PC-9 (cell line): ENCODE measurements around the gene CYP17A1. TPM values are rescaled to one million over a fixed set of nuclear protein-coding genes. Genes with fewer than 3 reads are reported as not detected.

Experiments
- BruUV-seq: library from RNA; stranded (reverse); fragments of 400-500 nt; replicated peaks from 2 replicates; lab custom pipeline; 2021; lab: Mats Ljungman, UMichigan
- CTCF ChIA-PET: fragments of 300-600 bp; sonication (Branson Sonifier 250); formaldehyde crosslinking; loops from one replicate; lab custom pipeline; 2022; ENCODE audit warnings: antibody characterized with exemption; lab: Charles Lee
- POLR2A ChIA-PET: fragments of 300-600 bp; sonication (Branson Sonifier 250); formaldehyde crosslinking; loops from one replicate; lab custom pipeline; 2022; ENCODE audit warnings: antibody characterized with exemption; ENCODE audit not compliant: unreplicated experiment; lab: Charles Lee
- DNase-seq, 2 experiments: peaks; one replicate each; pipeline versions ENCODE4 v3.0.0 to v3.0.0-alpha.2; 2015 to 2022; ENCODE audit warnings: mixed read lengths in 1 of 2
- H2AFZ ChIP-seq: fragments of 200-600 bp; sonication (generic); 2 replicates; pipeline ENCODE4 v1.8.1; 2017; ENCODE audit warnings: antibody characterized with exemption
- H3F3A ChIP-seq: fragments of 200-600 bp; sonication (generic); 2 replicates; pipeline ENCODE4 v1.8.1; 2017; ENCODE audit warnings: antibody characterized with exemption, mild to moderate bottlenecking, low read depth; ENCODE audit not compliant: insufficient read depth
- H3K27ac ChIP-seq: fragments of 200-600 bp; sonication (generic); 2 replicates; pipeline ENCODE4 v1.6.1; 2016; ENCODE audit warnings: mixed run types
- H3K27me3 ChIP-seq: fragments of 200-600 bp; sonication (generic); 2 replicates; pipeline ENCODE4 v1.6.1; 2016; ENCODE audit warnings: low read depth, mixed run types; ENCODE audit not compliant: insufficient read depth
- H3K36me3 ChIP-seq: fragments of 200-600 bp; sonication (generic); 2 replicates; pipeline ENCODE4 v1.6.1; 2016; ENCODE audit warnings: low read depth, mixed run types
- H3K4me1 ChIP-seq: fragments of 200-600 bp; sonication (generic); replicated peaks from 2 replicates; pipeline ENCODE4 v1.6.1; 2016; ENCODE audit warnings: mixed run types; ENCODE audit not compliant: insufficient read depth
- H3K4me2 ChIP-seq: fragments of 200-600 bp; sonication (generic); 2 replicates; pipeline ENCODE4 v1.6.1; 2017; ENCODE audit warnings: mixed run types
- H3K4me3 ChIP-seq: fragments of 200-600 bp; sonication (generic); 2 replicates; pipeline ENCODE4 v1.6.1; 2016; ENCODE audit warnings: mixed run types
- H3K79me2 ChIP-seq: fragments of 200-600 bp; sonication (generic); 2 replicates; pipeline ENCODE4 v1.6.1; 2017; ENCODE audit warnings: low read depth, mixed run types
- H3K9me2 ChIP-seq: fragments of 200-600 bp; sonication (generic); 2 replicates; pipeline ENCODE4 v1.8.1; 2017; ENCODE audit warnings: mild to moderate bottlenecking; ENCODE audit not compliant: insufficient read depth
- H3K9me3 ChIP-seq: fragments of 200-600 bp; sonication (generic); 2 replicates; pipeline ENCODE4 v1.8.1; 2016; ENCODE audit warnings: low read depth; ENCODE audit not compliant: insufficient read depth
- H4K20me1 ChIP-seq: fragments of 200-600 bp; sonication (generic); 2 replicates; pipeline ENCODE4 v1.8.1; 2017; ENCODE audit not compliant: insufficient read depth
- EZH2 ChIP-seq: fragments of 200-600 bp; sonication (generic); IDR thresholded peaks from 2 replicates; pipeline ENCODE4 v1.8.0; 2017; ENCODE audit warnings: antibody characterized with exemption, low read depth
- intact Hi-C: fragments of 100-400 bp; cut with micrococcal nuclease; formaldehyde crosslinking; loops from one replicate; pipeline ENCODE4 v1.10.0; 2022; ENCODE audit not compliant: unreplicated experiment
- total RNA-seq: library from RNA; stranded (reverse); gene quantifications from 2 replicates; pipeline ENCODE4 v1.2.3, GENCODE V29; 2021
- TF ChIP-seq, protein P1 (sequence below): fragments of 200-600 bp; sonication (generic); conservative IDR thresholded peaks from 2 replicates; pipeline ENCODE4 v1.6.1; 2017; ENCODE audit warnings: mixed run types, antibody characterized with exemption, mild to moderate bottlenecking, moderate library complexity

CYP17A1 gene
- total RNA-seq, 1 experiment from 2014 or later = not detected

DNA sequence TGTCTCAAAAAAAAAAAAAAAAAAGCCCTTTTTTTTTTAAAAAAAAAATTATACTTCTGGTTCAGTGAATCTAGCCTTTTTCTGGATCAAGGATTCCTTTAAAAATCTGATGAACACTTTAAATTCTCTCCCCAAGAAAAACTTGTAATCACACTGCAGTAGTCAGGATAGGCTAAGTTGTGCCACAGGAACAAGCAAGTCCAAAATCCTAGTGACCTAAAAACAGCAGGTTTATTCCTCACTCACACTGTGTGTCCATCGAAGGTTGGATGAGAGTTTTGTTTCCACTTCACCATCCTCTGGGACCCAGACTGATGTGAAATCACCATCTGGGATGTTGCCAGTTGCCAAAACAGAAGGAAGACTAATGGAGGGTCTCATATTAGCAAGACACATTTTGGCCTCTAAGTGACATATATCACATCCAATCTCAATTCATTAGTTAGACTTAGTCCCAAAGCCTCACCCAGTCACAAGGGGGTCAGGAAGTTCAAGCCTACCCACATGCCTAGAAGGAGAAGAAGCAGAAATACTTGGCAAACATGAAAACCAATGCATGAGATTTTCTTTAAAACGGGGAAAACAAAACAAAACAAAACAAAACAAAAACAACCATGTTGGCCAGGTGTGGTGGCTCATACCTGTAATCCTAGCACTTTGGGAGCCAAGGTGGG, 32.7 kb downstream of the CYP17A1 start:
- H3K4me2 ChIP-seq = no peak overlapping the region
- no peak for DNase-seq
- H3K4me3 ChIP-seq = no peak overlapping the region
- ChIA-PET CTCF (no interaction called here), POLR2A (no interaction called here)
- BruUV-seq = no TSS peak
- no peaks in the 10 kb centered on the region for H3K9me3 ChIP-seq
- no peaks in the 10 kb centered on the region for H3K9me2 ChIP-seq
- no peak overlapping the region for H3K27ac ChIP-seq
- no peaks in the 10 kb centered on the region for H3K4me1 ChIP-seq
- H3K27me3 ChIP-seq = no peaks in the 10 kb centered on the region
- intact Hi-C loops = no loop called here
- no peaks in the 10 kb centered on the region for H3K36me3 ChIP-seq
- no peak overlapping the region for H2AFZ ChIP-seq
- no peaks in the 10 kb centered on the region for H3K79me2 ChIP-seq
- no peaks in the 10 kb centered on the region for H4K20me1 ChIP-seq
- TF ChIP-seq, protein P1, sequence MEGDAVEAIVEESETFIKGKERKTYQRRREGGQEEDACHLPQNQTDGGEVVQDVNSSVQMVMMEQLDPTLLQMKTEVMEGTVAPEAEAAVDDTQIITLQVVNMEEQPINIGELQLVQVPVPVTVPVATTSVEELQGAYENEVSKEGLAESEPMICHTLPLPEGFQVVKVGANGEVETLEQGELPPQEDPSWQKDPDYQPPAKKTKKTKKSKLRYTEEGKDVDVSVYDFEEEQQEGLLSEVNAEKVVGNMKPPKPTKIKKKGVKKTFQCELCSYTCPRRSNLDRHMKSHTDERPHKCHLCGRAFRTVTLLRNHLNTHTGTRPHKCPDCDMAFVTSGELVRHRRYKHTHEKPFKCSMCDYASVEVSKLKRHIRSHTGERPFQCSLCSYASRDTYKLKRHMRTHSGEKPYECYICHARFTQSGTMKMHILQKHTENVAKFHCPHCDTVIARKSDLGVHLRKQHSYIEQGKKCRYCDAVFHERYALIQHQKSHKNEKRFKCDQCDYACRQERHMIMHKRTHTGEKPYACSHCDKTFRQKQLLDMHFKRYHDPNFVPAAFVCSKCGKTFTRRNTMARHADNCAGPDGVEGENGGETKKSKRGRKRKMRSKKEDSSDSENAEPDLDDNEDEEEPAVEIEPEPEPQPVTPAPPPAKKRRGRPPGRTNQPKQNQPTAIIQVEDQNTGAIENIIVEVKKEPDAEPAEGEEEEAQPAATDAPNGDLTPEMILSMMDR = no peak
- TF ChIP-seq EZH2 = no peak
- no peaks in the 10 kb centered on the region for H3F3A ChIP-seq

DNA sequence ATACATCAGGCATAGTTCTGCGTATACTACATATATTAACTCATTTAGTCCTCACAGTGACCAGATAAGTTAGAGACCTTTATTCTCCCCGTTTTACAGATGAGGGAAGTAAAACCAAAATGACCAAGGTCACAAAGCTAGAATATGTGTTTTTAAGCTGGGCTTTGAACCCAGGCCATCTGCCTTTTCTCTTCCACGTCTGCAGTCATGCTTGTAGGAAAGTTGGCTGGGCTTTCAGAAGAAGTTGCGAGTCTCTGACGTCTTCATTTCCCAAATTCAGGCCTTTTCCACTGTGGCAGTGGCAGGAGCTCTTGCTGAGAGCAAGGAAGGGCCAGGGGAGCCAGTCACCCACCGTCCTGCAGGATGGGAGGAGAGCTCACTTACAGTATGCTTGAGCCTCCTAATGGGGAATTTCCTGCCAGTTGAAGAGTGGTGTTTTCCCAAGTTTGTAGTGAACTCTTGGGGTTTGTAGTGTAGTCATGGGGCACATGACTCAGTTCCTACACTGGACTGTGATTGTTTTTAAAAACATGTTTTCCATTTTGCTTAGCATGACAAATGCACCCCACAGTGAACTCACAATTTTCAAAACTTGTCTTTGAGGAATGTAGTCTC, 34.2 kb downstream of the CYP17A1 start:
- no peak for TF ChIP-seq EZH2
- TF ChIP-seq, protein P1 = no peak
- Histone ChIP-seq H2AFZ (no peak overlapping the region), H3K27ac (no peak overlapping the region), H3K36me3 (no peaks in the 10 kb centered on the region), H3K9me2 (no peaks in the 10 kb centered on the region), H3K79me2 (no peaks in the 10 kb centered on the region), H3F3A (no peaks in the 10 kb centered on the region), H3K4me2 (no peak overlapping the region), H4K20me1 (no peaks in the 10 kb centered on the region), H3K4me3 (no peak overlapping the region), H3K27me3 (no peaks in the 10 kb centered on the region), H3K4me1 (no peaks in the 10 kb centered on the region), H3K9me3 (no peaks in the 10 kb centered on the region)
- BruUV-seq = no TSS peak
- no peak for DNase-seq
- intact Hi-C loops = no loop called here
- ChIA-PET CTCF (no interaction called here), POLR2A (no interaction called here)

DNA sequence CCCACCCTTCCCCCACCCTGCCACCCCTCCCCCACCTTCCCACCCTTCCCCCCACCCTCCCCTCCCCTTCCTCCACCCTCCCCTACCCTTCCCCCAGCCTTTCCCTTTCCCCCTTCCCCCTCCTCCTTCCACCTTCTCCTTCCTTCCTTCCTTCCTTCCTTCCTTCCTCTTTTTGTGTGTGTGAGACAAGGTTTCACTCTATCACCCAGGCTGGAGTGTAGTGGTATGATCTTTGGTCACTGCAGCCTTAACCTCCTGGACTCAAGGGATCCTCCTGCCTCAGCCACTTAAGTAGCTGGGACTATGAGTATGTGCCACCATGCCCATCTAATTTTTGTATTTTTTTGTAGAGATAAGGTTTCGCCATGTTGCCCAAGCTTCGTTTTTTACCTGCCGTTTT, 35.2 kb downstream of the CYP17A1 start:
- TF ChIP-seq, protein P1 = no peak
- no peak for TF ChIP-seq EZH2
- H3K9me2 ChIP-seq = no peaks in the 10 kb centered on the region
- no peaks in the 10 kb centered on the region for H4K20me1 ChIP-seq
- H3K4me1 ChIP-seq = no peaks in the 10 kb centered on the region
- H3K9me3 ChIP-seq = no peaks in the 10 kb centered on the region
- no peaks in the 10 kb centered on the region for H3K27me3 ChIP-seq
- H3F3A ChIP-seq = no peaks in the 10 kb centered on the region
- no peak overlapping the region for H2AFZ ChIP-seq
- H3K36me3 ChIP-seq = no peaks in the 10 kb centered on the region
- H3K79me2 ChIP-seq = no peaks in the 10 kb centered on the region
- BruUV-seq = no TSS peak
- intact Hi-C loops = no loop called here
- no peak overlapping the region for H3K27ac ChIP-seq
- ChIA-PET CTCF (no interaction called here), POLR2A (no interaction called here)
- DNase-seq = no peak
- H3K4me2 ChIP-seq = no peak overlapping the region
- H3K4me3 ChIP-seq = no peak overlapping the region
